ENCODE results near the gene RPS6KA3.
"Not testable (repeated sequence)": the region's sequence is repeated elsewhere in the genome, so short reads cannot be mapped to it uniquely, and the experiment has no call there.

RPS6KA3 gene

GRCh38 chrX:20217271-20217670 lies 49.4 kb downstream of the RPS6KA3 start:
- no peak for DNase-seq

GRCh38 chrX:20215565-20215964 lies 51.1 kb downstream of the RPS6KA3 start:
- DNase-seq: no peak

- no peak for DNase-seq
These were observed 54.1 kb downstream of the RPS6KA3 start for GRCh38 chrX:20212486-20213089.

- no peak for DNase-seq
These were observed 55.4 kb downstream of the RPS6KA3 start for GRCh38 chrX:20211261-20211786.

- no peak for DNase-seq
These were observed 60.6 kb downstream of the RPS6KA3 start for GRCh38 chrX:20205927-20206708.

- no peak for DNase-seq
These were observed 62.4 kb downstream of the RPS6KA3 start for GRCh38 chrX:20204351-20204750.

- no peak for DNase-seq
These were observed 69.0 kb downstream of the RPS6KA3 start for GRCh38 chrX:20197641-20198210.

GRCh38 chrX:20189171-20189570 lies 77.5 kb downstream of the RPS6KA3 start:
- DNase-seq: no peak

- no peak for DNase-seq
These were observed 84.9 kb downstream of the RPS6KA3 start for GRCh38 chrX:20181598-20182329.

- DNase-seq: no peak
These were observed 89.6 kb downstream of the RPS6KA3 start for GRCh38 chrX:20177093-20177492.

GRCh38 chrX:20173856-20174255 lies 92.9 kb downstream of the RPS6KA3 start:
- no peak for DNase-seq

- DNase-seq: no peak
These were observed 93.4 kb downstream of the RPS6KA3 start for GRCh38 chrX:20173313-20173712.

GRCh38 chrX:20171887-20172286 lies 94.8 kb downstream of the RPS6KA3 start:
- no peak for DNase-seq

GRCh38 chrX:20162516-20162915 lies 104.2 kb downstream of the RPS6KA3 start:
- DNase-seq: not testable (repeated sequence)

GRCh38 chrX:20159797-20160385 lies 106.8 kb downstream of the RPS6KA3 start:
- no peak for DNase-seq

GRCh38 chrX:20151689-20152088 lies 115.0 kb downstream of the RPS6KA3 start:
- DNase-seq: no peak

GRCh38 chrX:20149326-20149725 lies 117.4 kb downstream of the RPS6KA3 start:
- no peak for DNase-seq

- no peak for DNase-seq
These were observed 119.1 kb downstream of the RPS6KA3 start for GRCh38 chrX:20147561-20147960.

- no peak for DNase-seq
These were observed 122.2 kb downstream of the RPS6KA3 start for GRCh38 chrX:20144491-20144890.

- no peak for DNase-seq
These were observed 123.1 kb downstream of the RPS6KA3 start for GRCh38 chrX:20143561-20143960.

GRCh38 chrX:20143111-20143510 lies 123.6 kb downstream of the RPS6KA3 start:
- DNase-seq: no peak

- DNase-seq: peak; percentile 99
These were observed 125.2 kb downstream of the RPS6KA3 start, which contains the start of gene EIF1AX for GRCh38 chrX:20141281-20142220. Gene EIF1AX, minus strand, starts transcription at chrX:20141838. Its CDS starts 198 bp downstream, at chrX:20141640.
